Hematopoietic multipotent progenitor cell treated with erythropoietin and hydrocortisone succinate and interleukin-3 and kit ligand, for 6 days (in vitro differentiated cells): ENCODE measurements around the gene BTAF1.
A peak's percentile ranks its signal among the peaks of the same experiment; 100 is the strongest.

Source experiments
- DNase-seq: peaks from one replicate; pipeline ENCODE4 v3.0.0-alpha.2; 2015

BTAF1 gene

DNA sequence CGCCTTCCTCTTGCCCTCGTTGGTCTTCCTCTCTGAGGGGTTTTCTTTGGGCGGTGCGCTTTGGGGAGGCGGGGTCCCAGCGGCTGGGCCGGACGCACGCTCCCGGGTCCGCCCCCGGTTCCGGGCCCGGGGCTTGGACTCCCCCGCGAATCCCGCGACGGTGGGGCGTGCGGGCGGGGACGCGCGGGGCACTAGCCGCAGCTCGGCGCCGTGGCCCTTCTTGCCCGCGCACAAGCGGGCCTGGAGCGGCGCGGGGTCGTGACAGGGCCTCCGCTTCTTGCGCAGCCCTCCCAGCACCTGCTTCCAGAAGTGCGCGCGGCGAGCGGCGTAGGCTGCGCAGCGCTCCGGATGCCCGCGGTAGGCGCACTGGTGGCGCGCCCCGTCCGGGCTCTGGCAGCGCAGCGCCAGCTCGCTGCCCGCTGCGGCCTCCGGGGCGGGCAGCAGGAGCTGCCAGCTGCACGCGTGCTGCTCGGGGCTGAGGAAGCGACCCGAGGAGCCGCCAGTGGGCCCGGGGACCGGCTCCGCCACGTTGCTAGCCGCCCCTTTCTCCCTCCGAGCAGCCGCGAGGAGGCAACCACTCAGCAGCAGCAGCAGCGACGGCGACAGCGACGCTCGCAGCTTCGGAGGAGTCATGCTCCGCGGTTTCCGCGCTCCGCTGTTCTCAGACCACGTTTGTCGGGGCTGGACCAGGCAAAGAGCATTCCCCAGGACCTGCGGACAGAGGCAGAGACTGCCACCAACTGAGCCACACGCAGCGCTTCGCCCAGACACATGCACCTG, 15.0 kb upstream of the BTAF1 start:
- DNase-seq = peak; percentile 90

DNA sequence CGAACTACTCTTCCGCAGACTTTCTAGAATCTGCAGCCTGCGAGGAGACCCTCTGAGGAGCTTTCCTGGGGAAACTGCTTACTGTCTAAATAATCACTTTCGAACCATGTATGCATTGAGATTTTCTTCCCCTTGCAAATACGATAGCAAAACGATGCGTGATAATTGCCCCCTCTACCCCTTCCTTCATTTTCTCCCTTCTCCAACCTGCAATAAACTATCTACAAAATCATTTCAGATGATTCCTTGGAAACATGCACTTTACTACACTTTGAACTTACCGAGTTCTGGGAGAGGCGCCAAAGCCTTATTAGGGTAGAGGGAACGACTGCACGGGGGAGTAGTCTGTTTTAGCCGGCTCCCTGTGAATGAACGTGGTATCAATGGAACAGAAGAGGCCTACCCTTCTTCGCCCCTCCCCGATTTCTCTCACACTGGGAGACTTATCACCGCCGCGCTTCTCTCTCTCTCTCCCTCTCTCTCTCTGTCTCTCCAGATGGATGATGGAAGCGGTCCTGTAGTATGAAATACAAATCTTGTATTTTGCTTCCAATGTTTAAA, 14.4 kb upstream of the BTAF1 start, which contains the start of gene FGFBP3:
Gene FGFBP3 (minus strand): TSS at position 370 of the 561 bp plus-strand sequence. CDS start 517 bp downstream, outside the sequence.
- peak; percentile 91 for DNase-seq

DNA sequence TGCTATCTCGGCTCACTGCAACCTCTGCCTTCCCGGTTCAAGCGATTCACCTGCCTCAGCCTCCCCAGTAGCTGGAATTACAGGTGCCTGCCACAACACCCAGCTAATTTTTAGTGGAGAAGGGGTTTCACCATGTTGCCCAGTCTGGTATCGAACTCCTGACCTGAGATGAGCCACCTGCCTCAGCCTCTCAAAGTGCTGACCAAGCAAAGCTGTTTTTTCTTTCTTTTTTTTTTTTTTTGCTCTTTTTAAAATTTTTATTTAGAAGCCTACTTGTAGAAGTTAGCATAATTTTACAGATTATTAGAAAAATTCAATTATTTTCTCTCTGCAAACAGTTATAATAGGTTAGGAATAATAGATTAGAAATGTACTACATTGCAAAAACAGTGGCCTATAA, 13.1 kb upstream of the BTAF1 start:
- no peak for DNase-seq

DNA sequence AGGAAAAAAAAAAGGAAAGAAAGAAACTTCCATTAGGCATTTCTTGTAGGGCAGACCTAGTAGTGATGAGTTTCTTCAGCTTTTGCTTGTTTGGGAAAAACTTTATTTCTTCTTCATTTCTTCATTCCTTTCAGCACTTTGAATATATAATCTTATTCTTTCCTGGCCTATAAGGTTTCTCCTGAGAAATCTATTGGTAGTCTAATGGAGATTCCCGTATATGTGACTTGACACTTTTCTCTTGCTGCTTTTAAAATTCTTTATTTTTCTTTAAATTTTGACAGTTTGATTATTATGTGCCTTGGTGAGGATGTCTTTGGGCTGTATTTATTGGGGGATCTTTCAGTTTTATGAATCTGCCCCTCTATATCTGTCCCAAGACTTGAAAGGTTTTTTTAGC, 3.9 kb upstream of the BTAF1 start:
- DNase-seq = no peak

DNA sequence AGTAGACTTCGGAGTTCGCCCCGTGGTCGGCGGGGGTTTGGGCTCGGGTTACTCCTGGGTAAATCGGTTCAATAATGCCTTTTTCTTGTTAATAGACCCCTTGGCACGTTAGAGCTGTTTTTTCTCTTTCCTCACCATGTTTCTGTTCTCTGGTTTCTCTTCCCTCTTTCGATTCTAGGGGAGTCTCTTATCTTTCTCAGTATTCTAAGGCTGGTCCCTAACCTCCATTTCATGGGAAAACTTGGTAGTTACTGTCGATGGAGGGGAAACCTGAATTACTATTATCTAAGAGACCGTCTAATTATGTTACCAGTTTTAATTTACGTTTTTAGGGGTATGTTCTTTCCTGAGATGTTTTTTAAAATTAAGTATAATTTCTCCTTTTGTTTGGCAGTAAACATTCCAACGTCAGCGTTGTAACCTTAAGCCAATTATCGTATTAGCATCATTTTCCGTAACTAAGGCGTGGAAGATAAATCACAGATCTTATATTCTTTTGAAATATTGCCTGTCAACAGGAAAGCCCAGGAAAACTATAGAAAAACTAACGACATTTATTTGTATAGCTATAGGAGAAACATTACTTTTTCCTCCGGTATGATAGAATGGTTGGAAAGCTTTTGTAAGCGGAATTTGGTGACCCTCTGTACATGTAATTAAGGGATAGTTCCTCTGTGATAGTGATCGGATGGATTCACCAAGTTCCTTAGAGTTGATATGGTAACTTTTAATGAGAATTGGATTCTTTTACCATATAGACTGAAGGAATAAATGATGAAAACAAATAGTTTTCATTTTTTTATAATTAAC, 847 bp downstream of the BTAF1 start:
- peak; percentile 39 for DNase-seq

DNA sequence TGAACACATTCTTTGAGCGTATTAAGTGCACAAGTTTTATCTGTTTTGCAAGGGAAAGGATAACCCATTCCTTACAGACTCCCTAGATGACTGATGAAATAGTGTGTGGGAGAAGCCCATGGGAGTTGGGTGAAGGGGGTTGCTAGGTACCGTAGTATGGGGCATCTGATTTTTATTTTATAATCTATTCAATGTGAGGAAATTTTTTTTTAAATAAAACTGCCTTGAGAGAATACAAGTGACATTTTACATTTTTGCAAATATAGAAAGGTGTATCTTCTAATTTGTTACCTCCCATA, 1.4 kb downstream of the BTAF1 start:
- no peak for DNase-seq

DNA sequence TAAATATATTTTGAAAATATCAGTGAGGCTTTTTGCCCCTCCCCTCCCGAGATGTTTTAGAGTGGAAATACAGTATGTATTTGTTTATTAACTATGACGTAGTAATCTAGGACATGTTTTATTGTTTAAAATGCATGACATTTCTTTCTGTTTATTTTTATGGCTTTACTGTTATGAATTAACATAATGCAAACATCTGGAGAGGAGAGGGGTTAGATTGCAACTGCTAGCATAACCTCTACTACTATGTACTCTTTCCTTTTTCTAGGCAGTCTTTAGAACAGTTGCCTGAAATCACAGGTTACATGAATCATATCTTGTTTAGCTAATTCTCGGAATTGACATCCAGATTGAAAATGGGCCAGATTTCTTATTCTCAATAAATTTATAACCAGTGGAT, 7.4 kb downstream of the BTAF1 start:
- DNase-seq = no peak

DNA sequence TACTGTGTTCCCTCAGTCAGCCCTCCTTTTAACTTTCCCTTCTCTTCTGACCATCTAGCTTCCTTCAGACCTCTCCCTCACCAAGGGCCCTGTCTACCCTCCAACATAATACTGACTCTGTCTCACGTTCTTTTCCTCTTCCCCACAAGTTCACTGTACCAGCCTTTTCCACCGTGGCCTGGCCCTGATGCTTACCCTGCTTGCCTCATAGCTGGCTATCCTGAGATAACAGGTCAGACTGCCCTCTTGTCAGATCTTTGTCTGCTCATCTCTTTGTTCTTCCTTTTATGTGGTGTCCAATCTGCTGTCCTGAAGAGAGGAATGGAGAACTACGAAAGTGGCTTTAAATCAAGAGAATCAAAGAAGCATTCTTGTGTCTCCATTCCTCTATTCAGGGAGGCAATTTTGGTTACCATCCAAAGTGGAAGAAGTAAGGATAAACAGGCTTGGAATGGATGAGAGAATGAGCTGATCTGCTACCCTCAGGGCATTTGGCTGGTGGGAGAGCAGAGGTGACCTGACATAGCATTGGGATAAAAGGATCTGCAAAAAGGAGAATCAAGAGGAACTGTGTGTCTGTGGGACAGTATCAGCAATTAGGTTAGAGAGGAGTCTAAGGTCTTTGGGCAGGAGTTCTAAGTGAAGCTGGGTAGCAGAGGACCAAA, 8.1 kb downstream of the BTAF1 start:
- DNase-seq = no peak

DNA sequence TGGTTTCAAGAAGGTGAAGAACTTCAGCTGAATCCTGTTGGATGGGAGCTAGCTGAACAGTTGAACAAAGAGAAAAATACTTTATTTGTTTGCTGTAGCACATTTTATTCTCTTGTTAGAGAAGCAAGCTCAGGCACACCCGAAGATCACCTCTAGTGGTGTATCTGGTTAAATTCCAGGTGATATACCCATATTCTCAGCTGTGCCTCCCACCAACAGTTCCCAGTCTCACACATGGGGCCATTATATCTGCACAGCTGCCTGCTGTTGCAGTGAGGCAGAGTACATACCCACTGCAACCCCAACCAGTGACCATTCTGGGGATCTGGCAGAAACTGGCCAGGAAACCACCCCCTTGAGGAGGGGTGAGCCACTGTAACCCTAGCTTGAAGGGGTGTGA, 9.2 kb downstream of the BTAF1 start:
- no peak for DNase-seq

DNA sequence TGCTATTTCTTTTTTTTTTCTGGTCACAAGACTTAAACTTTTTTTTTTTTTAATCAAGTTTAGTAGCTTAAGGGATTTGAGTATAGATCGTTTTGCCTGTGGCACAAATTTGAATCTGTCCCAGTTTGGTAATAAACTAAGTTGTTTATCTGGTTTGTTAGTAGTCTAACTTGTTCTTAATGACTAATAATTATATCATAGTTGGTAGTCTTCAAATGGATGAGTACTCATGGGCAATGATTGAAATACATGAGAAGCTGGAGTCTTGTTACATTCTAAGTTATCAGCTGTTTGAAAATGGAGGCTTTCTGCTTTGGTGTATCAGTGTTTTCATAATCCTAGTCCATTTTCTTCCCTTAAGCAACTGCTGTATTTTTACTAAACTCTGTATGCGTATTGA, 12.3 kb downstream of the BTAF1 start:
- DNase-seq = no peak

DNA sequence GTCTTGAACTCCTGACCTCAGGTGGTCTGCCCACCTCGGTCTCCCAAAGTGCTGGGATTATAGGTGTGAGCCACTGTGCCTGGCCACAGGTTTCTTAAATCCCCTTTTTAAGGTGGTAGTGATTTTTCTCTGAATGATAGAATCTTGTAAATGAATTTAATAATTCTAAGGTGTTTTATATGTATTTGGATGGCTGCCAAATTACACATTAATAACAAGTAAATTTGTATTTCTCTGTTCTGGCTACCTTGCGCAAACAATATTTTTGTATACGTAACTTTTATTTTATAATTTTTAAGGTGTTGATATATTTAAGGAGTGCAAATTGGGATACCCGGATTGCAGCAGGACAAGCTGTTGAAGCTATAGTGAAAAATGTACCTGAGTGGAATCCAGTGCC, 16.1 kb downstream of the BTAF1 start:
- no peak for DNase-seq

DNA sequence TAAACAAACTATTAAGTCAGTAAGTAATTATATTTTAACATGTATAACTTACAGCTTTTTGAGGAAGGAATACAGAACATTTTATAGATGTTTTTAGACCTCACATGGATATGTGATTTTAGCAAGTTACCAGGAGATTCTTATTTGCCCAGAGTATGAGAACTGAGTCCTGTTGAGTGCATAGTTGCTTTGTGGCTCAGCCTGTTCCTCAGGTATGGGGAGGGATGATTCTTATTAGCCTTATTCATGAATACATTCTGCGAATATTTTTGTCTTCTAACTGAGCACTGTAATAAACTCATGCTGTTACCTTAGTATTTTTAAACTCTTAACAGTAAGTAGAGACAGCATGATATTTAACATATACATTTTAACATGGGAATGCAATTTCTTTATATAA, 17.9 kb downstream of the BTAF1 start:
- DNase-seq = no peak

DNA sequence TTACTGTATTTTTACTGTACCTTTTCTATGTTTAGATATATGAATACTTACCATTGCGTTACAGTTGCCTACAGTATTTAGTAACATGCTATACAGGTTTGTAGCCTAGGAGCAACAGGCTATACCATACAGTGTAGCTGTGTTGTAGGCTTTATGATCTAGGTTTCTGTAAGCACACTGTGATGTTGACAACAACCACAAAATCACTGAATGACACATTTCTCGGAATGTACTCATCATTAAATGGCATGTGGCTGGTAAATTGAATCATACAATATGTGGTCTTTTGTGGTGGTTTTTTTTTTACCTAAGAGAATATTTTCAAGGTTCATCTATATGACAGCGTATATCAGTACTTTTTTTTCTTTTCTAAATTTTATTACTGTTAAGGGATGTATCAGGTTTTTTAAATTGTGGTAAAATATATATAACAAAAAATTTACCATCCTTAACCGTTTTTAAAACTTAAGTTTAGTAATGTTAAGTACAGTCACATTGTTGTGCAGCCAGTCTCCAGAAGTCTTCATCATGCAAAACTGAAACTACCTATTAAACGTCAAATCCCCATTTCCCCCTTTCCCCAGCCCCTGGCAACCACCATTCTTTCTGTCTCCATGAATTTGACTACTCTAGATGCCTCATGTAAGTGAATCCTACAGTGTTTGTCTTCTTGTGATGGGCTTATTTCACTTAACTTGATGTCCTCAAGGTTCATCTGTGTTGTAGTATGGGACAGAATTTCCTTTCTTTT, 21.5 kb downstream of the BTAF1 start:
- DNase-seq = no peak

DNA sequence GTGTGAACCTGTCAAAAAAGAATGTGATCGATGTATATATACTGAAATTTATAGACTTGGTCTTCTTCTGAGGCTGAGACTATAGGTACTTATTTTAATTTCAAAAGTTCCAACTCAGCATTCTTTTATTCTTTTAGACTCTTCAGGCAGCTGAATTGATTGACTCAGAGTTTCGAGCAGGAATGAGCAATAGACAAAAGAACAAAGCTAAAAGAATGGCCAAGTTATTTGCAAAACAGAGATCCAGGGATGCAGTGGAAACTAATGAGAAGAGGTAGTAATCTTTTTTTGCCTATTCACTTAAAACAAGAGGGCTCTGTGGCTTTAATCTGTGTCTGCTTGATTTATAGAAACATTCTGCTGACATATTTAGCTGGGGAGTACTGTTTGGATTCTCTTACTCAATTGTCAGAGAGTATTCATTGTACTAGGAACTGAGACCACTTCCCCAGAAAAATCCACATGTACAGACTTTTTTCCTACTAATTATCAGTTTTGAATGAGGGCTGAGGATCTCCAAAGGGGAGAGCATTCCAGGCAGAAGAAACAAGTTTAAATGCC, 30.1 kb downstream of the BTAF1 start:
- no peak for DNase-seq

DNA sequence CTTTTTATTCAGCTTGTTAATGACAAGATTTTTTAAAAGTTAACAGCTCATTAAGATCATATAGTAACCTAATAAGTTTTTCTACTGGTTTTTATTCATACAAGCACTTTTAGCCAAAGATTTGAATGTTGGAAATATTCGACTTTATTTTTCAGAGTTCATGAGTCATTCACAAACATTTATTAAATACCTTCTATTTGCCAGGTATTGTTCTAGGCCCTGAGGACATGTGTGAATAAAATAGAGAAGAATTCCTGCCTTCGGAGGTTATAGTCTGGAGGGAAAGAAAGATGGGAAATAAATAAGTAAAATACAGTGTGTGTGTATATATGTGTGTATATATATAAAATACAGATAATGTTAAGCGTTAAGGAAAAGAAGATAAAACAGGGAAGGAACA, 31.5 kb downstream of the BTAF1 start:
- no peak for DNase-seq

DNA sequence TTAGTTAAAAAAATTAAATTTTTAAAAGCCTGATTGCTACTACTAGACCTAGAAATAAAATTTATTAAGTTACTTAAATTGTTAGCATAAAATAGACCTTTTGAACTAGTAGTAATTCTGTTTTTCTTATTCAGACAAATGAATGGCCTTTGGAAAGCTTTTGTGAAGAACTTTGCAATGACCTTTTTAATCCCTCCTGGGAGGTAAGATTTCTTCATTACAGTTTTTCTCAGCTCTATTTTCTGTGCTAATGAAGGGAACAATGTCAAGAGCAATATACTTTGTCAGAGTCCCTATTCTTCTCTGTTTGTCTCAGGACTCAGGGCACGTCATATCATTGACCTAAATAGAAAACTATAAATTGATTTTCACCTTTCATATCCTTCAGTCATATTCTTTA, 33.5 kb downstream of the BTAF1 start:
- DNase-seq = no peak

DNA sequence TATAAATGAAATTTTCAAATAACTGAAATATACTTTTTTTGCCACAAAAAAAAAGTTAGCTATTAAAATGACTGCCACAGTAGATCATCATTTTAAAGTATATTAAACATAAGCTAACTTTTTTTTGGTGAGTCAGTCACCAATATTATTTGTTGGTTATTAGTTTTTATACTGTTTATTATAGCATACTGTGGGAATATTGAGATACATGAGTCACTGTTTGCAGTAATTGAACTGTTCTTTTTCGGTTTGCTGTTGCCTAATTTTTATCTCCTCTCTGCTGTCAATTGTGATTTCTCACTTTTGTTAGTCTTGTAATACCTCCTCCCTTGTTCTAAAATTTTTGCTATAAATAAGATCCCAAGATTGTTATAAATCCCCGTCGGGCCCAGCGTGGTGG, 45.7 kb downstream of the BTAF1 start:
- no peak for DNase-seq

DNA sequence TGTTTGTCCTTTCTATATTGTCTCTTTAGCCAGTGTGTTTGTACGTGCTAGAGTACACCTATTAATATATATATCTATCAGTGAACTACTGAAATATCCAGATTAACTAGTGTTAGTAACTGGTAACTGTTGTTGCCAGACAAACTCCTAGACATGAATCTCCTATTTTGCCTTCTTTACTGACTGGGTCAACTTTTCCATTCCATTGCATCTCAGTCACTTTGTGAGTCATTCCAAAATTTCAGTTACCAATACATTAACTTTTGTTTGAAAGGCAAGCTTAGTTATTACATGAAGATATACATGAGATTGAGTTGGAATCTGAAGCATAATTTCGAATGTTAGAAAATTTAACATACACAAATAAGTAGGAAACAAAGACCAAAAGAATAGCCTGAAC, 51.4 kb downstream of the BTAF1 start:
- DNase-seq = no peak

DNA sequence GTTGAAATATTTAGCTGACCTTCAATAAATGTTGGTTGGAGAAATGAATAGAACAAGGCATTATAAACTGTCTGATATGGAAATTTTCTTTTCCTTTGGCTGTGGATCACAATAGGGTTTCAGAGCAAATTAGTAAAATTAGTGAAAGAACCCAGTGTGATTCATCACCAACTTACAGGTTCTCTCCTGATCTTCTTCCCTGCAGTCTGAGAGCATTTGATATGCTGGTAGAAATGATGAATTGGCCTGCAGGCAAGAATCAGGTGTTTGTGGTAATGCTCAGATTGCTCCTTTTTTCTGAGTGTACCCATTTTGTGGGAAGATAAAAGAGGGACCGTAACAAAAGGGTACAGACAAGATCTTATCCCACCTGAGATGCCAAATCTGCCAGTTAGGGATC, 51.9 kb downstream of the BTAF1 start:
- no peak for DNase-seq

DNA sequence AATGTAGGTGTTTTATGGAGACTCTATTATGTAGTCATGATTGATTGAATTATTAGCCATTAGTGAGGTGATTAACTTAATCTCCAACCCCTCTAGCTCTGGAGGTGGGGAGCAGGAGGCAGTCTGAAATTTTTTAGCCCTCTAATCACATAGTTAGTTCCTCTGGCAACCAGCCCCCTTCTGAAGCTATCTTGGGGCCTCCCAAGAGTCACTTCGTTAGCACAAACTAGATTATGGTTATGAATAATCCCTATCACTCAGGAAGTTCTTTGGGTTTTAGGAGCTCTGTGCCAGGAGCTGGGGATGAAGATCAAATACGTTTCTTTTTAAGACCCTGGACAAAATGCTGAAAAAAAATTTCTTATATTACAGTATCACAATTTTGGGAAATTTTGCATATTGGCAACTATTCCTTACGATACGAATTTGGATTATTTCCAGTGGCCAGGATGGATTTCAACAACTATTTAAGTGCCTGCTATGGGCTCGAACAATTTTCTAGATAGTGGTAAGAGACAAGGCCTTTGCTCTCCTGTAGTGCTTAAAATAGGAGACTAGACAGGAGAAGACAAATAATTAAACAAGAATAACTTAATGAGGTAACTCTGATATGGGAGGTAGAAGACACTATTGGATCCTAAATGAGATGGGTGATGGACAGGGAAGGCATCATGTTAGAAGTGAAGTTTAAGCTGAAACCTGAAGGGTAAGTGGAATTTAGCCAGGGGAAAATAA, 52.9 kb downstream of the BTAF1 start:
- DNase-seq = peak; percentile 64

DNA sequence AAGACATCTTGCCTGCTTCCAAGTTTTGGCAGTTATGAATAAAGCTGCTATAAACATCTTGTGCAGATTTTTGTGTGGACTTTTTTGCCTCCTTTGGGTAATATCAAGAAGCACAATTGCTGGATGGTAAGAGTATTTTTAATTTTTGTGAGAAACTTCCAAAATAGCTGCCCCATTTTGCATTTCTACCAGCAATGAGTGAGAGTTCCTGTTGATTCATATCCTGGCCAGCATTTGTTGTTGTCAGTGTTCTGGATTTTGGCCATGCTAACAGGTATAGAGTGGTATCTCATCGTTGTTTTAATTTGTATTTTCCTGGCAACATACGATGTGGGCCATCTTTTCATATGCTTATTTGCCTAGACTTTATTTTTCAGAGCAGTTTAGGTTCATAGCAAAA, 53.9 kb downstream of the BTAF1 start:
- DNase-seq = no peak

DNA sequence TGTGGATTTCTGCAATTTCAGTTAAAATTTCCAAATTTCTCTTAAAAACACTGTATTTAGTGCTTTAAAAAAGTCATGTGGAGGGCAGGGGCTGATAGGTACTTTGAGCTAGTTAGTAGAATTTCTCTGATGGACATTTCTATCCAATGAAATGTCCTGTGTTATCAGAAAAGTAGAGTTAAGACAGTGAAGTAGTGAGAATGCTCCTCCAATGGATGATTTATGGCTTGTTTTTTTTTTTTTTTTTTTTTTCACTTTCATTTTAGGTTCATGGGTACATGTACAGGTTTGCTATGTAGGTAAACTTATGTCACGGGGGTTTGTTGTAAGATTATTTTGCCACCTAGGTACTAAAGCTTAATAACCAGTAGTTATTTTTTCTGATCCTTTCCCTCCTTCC, 55.0 kb downstream of the BTAF1 start:
- DNase-seq = no peak
